GM12801 (cell line): ENCODE measurements around the gene ABCC1.

Source experiments
- TF ChIP-seq, protein P1 (sequence below): IDR thresholded peaks from one replicate; pipeline ENCODE4 v1.5.1; 2011; ENCODE audit warnings: control low read depth; ENCODE audit not compliant: insufficient read length; ENCODE audit errors: extremely low read depth

The ABCC1 gene

DNA sequence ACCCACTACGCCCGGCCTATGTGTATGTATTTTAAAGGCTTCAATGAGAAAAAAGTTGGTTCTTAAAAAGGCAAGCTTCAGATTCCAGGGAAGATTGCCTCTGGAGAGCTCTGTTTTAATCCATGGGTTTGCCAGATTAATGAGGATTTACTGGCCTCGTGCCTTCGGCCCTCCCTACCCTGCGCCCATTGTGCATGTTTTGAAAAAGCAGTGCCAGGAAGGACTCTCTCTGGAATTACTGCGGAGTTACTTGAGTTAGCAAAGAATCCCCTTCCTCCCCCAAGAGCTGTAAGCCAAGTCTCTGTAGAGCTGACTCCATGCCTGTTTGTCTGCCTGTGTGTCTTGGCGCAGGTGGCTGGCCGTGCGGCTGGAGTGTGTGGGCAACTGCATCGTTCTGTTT, 175.0 kb downstream of the ABCC1 start:
- TF ChIP-seq, protein P1, sequence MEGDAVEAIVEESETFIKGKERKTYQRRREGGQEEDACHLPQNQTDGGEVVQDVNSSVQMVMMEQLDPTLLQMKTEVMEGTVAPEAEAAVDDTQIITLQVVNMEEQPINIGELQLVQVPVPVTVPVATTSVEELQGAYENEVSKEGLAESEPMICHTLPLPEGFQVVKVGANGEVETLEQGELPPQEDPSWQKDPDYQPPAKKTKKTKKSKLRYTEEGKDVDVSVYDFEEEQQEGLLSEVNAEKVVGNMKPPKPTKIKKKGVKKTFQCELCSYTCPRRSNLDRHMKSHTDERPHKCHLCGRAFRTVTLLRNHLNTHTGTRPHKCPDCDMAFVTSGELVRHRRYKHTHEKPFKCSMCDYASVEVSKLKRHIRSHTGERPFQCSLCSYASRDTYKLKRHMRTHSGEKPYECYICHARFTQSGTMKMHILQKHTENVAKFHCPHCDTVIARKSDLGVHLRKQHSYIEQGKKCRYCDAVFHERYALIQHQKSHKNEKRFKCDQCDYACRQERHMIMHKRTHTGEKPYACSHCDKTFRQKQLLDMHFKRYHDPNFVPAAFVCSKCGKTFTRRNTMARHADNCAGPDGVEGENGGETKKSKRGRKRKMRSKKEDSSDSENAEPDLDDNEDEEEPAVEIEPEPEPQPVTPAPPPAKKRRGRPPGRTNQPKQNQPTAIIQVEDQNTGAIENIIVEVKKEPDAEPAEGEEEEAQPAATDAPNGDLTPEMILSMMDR, result no peak

DNA sequence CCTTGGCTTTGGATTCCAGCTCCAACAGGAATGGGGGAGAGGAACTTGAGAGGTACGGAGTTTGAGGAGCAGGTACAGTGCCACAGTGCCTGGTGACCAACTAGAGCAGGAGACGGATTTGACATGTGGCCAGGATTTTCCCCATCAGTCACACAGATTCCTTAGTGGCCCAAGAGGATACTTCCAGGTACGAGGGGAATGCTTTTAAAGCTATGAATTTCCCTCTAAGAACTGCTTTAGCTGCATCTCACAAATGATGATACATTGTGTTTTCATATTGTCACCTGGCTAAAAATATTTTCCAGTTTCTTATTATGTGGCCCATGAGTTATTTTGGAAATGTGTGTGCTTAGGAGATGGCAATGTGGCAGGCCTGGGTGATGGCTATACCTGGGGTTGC, 175.6 kb downstream of the ABCC1 start:
- TF ChIP-seq, protein P1, result no peak

DNA sequence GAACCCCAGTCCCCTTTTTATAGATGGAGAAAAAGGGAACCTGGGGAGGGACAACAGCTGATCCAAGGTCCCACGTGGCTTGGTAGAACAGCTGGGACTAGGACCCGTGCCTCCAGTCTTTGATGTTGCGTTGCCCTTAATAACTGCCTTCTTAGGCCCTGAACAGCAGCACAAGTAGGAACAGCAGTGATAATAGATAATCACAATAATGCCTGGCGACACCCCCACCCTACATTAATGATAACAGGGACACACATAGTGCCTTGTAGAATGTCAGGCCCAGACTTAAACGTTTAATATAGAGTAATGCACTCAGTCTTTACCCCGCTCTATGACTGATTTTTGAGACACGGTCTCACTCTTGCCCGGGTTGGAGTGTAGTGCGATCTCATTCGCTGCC, 177.5 kb downstream of the ABCC1 start:
- TF ChIP-seq, protein P1, result no peak

DNA sequence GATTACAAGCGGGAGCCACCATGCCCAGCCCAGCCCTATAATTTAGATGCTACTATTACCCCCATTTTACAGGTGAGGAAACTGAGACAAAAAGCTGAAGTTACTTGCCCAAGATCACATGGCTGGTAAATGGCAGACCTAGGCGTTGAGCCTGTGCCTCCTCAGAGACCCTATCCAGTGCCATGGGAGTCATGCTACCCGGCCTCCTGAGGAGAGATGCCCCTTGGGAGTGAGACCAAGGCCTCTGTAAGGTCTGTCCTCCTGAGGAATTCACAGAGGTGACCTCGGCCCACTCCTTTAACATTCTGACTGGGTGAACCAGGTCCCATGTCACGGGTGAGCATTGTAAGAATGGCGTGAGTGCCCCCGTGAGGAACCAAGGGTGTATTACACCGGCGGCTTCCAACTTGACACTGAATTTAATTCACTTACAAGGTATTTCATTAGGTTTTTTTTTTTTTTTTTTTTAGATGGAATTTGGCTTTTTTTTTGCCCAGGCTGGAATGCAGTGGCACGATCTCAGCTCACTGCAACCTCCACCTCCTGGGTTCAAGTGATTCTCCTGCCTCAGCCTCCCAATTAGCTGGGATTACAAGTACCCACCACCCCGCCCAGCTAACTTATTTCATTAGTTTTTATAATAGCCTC, 178.2 kb downstream of the ABCC1 start:
- TF ChIP-seq, protein P1, result peak; percentile 44

DNA sequence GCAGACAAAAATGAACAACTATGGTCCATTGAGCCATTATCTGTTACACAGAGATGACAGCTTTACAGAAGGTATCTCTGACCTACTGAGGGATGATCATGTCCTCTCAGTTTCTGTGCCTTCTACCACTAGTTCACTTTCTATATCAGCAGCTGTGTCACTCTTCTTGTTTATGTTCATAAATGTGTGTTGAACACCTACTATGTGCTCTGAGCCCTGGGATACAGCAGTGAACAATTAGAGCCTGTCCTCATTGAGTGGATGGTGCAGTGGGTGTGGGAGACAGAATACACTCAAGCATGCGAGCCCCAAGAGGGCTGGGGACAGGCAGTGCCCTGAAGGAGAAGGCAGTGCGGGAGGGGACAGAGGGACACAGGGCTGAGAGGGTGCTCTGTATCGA, 181.8 kb downstream of the ABCC1 start:
- TF ChIP-seq, protein P1, result no peak

DNA sequence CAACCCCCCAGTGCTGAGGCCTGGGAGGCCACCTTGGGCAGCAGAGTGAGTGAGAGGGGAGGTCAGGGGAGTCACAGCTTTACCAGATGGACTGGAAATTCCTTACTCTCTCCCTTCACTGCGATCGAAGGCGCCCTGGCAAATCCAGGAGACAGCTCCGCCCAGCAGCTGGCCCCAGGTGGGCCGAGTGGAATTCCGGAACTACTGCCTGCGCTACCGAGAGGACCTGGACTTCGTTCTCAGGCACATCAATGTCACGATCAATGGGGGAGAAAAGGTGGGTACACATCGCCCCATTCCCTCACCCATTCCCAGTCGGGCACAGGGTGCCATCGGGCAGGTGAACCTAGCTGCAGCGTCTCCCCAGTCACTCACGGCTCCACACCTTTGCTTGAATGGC, 182.2 kb downstream of the ABCC1 start:
- TF ChIP-seq, protein P1, result no peak

DNA sequence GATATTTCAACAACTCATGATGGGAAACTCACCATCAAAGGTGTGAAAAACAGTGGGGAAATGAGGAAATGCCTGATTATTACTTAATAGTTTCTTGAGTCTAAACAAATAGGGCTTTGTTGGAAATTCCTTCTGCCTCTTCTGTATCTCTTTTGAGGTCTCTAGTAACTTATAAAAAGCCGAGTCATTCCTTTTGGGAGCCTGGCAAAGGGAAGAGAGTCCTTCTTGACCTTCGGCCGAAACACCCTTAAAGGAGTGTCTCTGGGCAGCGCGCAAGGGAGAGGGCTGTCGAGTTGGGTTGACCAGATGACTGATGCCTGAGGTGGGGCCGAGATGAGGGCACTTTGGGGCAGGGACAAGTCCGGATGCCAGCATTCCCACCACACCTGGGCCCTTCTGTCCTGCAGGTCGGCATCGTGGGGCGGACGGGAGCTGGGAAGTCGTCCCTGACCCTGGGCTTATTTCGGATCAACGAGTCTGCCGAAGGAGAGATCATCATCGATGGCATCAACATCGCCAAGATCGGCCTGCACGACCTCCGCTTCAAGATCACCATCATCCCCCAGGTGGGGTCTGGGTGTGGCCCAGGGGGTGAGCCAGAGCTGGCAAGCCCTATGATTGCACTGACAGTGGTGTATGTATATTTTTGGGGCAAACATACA, 184.7 kb downstream of the ABCC1 start:
- TF ChIP-seq, protein P1, result no peak
